GM12878 (cell line): ENCODE results near the gene SMCP. TPM values are rescaled to one million over a fixed set of nuclear protein-coding genes. Genes with fewer than 3 reads are reported as not detected.

ENCODE experiments used
- ATAC-seq: fragments of 200-7000 bp; cut with Tn5 transposase; 3 replicates; pipeline ENCODE4 v1.9.1; 2020; ENCODE audit warnings: mild to moderate bottlenecking, moderate library complexity
- BruUV-seq: library from RNA; stranded (reverse); fragments of 400-500 nt; replicated peaks from 2 replicates; lab custom pipeline; 2021; lab: Mats Ljungman, UMichigan
- CTCF ChIA-PET: fragments of 300-600 bp; sonication (Branson Sonifier 250); formaldehyde crosslinking; extraction: SDS; loops from one replicate; lab custom pipeline; 2021; ENCODE audit warnings: inconsistent platforms; lab: Yijun Ruan, JAX
- POLR2A ChIA-PET: fragments of 350-600 bp; formaldehyde crosslinking; extraction: SDS; loops from one replicate; lab custom pipeline; 2021; ENCODE audit warnings: inconsistent platforms; lab: Charles Lee
- RAD21 ChIA-PET: fragments of 300-600 bp; sonication (Branson Sonifier 250); formaldehyde crosslinking; loops from one replicate; lab custom pipeline; 2023; ENCODE audit warnings: antibody characterized with exemption; ENCODE audit not compliant: unreplicated experiment; lab: Charles Lee
- SMC1A ChIA-PET: fragments of 300-600 bp; sonication (Branson Sonifier 250); formaldehyde crosslinking; loops from one replicate; lab custom pipeline; 2023; ENCODE audit not compliant: unreplicated experiment, uncharacterized antibody; lab: Charles Lee
- DNase-seq: peaks from one replicate; pipeline ENCODE4 v3.0.0-alpha.2; 2011; ENCODE audit warnings: low read depth, low spot score
- FAIRE-seq: peaks from 3 replicates; lab custom pipeline; 2011; peaks lifted over from hg19 to GRCh38; lab: Jason Lieb, UNC
- H2AFZ ChIP-seq: 2 replicates; pipeline ENCODE4 v1.6.0; 2011; ENCODE audit warnings: low read depth, low read length, control low read depth; ENCODE audit not compliant: control insufficient read depth
- H3K27ac ChIP-seq: 2 replicates; pipeline ENCODE4 v1.5.1; 2011; ENCODE audit warnings: control low read depth; ENCODE audit not compliant: control insufficient read depth, insufficient read depth
- H3K27me3 ChIP-seq, 2 experiments: replicated peaks in 1 of 2; 2 replicates each; pipeline versions ENCODE4 v1.6.0 to v1.6.1; 2011; ENCODE audit warnings: low read length in 1 of 2; ENCODE audit not compliant: control insufficient read depth in 2 of 2, insufficient read depth in 2 of 2
- H3K36me3 ChIP-seq, 2 experiments: 2 replicates each; pipeline ENCODE4 v1.5.1; 2011; ENCODE audit warnings: low read length in 1 of 2; ENCODE audit not compliant: control insufficient read depth in 2 of 2, insufficient read depth in 2 of 2
- H3K4me1 ChIP-seq: 2 replicates; pipeline ENCODE4 v1.6.1; 2011; ENCODE audit warnings: mild to moderate bottlenecking, low read length, moderate library complexity, mixed read lengths; ENCODE audit not compliant: control insufficient read depth, insufficient read depth
- H3K4me2 ChIP-seq: 2 replicates; pipeline ENCODE4 v1.6.0; 2011; ENCODE audit warnings: control low read depth; ENCODE audit not compliant: control insufficient read depth, insufficient read depth
- H3K4me3 ChIP-seq: fragments of 200-600 bp; sonication (generic); 2 replicates; pipeline ENCODE4 v1.5.1; 2016
- H3K79me2 ChIP-seq: 2 replicates; pipeline ENCODE4 v1.6.0; 2011; ENCODE audit warnings: low read length; ENCODE audit not compliant: control insufficient read depth, insufficient read depth
- H3K9ac ChIP-seq: 2 replicates; pipeline ENCODE4 v1.8.0; 2011; ENCODE audit warnings: low read length, control low read depth, mixed read lengths; ENCODE audit not compliant: control insufficient read depth, insufficient read depth
- H3K9me3 ChIP-seq: replicated peaks from 3 replicates; pipeline ENCODE4 v1.5.1; 2011; ENCODE audit warnings: mild to moderate bottlenecking, low read length; ENCODE audit not compliant: control insufficient read depth, insufficient read depth
- H4K20me1 ChIP-seq: 2 replicates; pipeline ENCODE4 v1.6.0; 2011; ENCODE audit not compliant: control insufficient read depth, insufficient read depth
- ATF7 ChIP-seq: fragments of 450-650 bp; IDR thresholded peaks from 2 replicates; pipeline ENCODE4 v1.6.1; 2016; ENCODE audit warnings: low read depth, mild to moderate bottlenecking
- CTCF ChIP-seq, 3 experiments: IDR thresholded peaks in 2 of 3; conservative IDR thresholded peaks in 1 of 3; 2 replicates each; pipeline ENCODE4 v1.5.1; 2011; ENCODE audit warnings: low read depth in 3 of 3, low read length in 3 of 3, mild to moderate bottlenecking in 3 of 3, control low read depth in 2 of 3, moderate library complexity in 2 of 3, inconsistent platforms in 1 of 3, mixed read lengths in 1 of 3; ENCODE audit not compliant: control insufficient read depth in 2 of 3, insufficient read depth in 1 of 3; ENCODE audit errors: extremely low read depth in 1 of 3
- EGR1 ChIP-seq, 2 experiments: IDR thresholded peaks; 1 replicate in 1 of 2; 2 replicates in 1 of 2; pipeline ENCODE4 v1.6.1; 2011 to 2012; ENCODE audit warnings: low read depth in 2 of 2, low read length in 2 of 2, borderline replicate concordance in 1 of 2, mild to moderate bottlenecking in 1 of 2, moderate library complexity in 1 of 2
- HDAC2 ChIP-seq: fragments of 200-600 bp; sonication (generic); IDR thresholded peaks from 2 replicates; pipeline ENCODE4 v1.6.1; 2017
- NFYB ChIP-seq: IDR thresholded peaks from 2 replicates; pipeline ENCODE4 v1.6.1; 2011; ENCODE audit warnings: low read depth, mild to moderate bottlenecking, low read length, improper control_type of control experiment, moderate library complexity; ENCODE audit not compliant: insufficient read depth
- POLR2AphosphoS5 ChIP-seq: IDR thresholded peaks from 2 replicates; pipeline ENCODE4 v1.6.1; 2011; ENCODE audit warnings: mild to moderate bottlenecking, low read length, inconsistent platforms
- SKIL ChIP-seq: fragments of 450-650 bp; IDR thresholded peaks from 2 replicates; pipeline ENCODE4 v1.6.1; 2017; ENCODE audit warnings: mild to moderate bottlenecking, low read depth, inconsistent platforms; ENCODE audit not compliant: poor library complexity, severe bottlenecking
- WGBS: methylation state at CpG from one replicate; pipeline ENCODE4 v1.1.6; 2016; ENCODE audit warnings: low lambda C conversion rate; ENCODE audit not compliant: insufficient replicate concordance, insufficient coverage; ENCODE audit errors: missing lambda C conversion rate; 5-methylcytosine and 5-hydroxymethylcytosine counted together
- in situ Hi-C: fragments of 300-500 bp; cut with MboI; formaldehyde crosslinking; loops from 9 replicates; pipeline ENCODE4 v1.14.3; 2018; ENCODE audit warnings: mixed read lengths
- intact Hi-C: fragments of 100-400 bp; cut with micrococcal nuclease; formaldehyde crosslinking; loops from one replicate; pipeline ENCODE4 v1.14.2; 2022; ENCODE audit not compliant: unreplicated experiment
- polyA plus RNA-seq, 11 experiments: library from polyadenylated mRNA; depleted of rRNA in 4 of 11; unstranded in 6 of 11; stranded (reverse) in 5 of 11; fragments of >200 nt; fragmentation: Nextera tagmentation in 4 of 11; fragmentation: Illumina TruSeq in 1 of 11; extraction: Ambion mirVana in 4 of 11; extraction: Trizol in 1 of 11; gene quantifications; 1 replicate in 1 of 11; 2 replicates in 10 of 11; pipeline versions ENCODE4 v1.2.1 to v1.2.3, GENCODE V29; 2011 to 2016; ENCODE audit warnings: inconsistent platforms in 2 of 11, missing spikeins in 2 of 11, low read depth in 1 of 11
- total RNA-seq, 4 experiments: library from RNA; depleted of rRNA in 3 of 4; stranded (reverse); fragments of >200 nt in 3 of 4; fragmentation: Illumina TruSeq in 1 of 4; extraction: Trizol in 1 of 4; gene quantifications; 2 replicates each; pipeline versions ENCODE4 v1.2.1 to v1.2.3, GENCODE V29; 2013 to 2021

SMCP gene
- total and polyA plus RNA-seq, 10 of the 15 experiments (the other 5 are each of a cell fraction or from before 2014, with no cell fraction given), result 0.16 to 0.69 (median 0.27) TPM; not detected in 7

- H3K9me3 ChIP-seq, result no peaks in the 10 kb centered on the region
- WGBS, result 63% methylated on average over 5 of the region's 5 CpGs
- FAIRE-seq, result no peak
These were observed 28.0 kb downstream of the SMCP start for GRCh38 chr1:152906023-152906565.

GRCh38 chr1:152907686-152908601 is 29.8 kb downstream of the SMCP start, which contains the start of gene IVL:
Gene IVL, plus strand, starts transcription at chr1:152908546. Its CDS starts 1,252 bp downstream, at chr1:152909798.
- in situ Hi-C loops (no loop called here), intact Hi-C loops (no loop called here)
- Histone ChIP-seq H3K27me3 (no peaks in the 10 kb centered on the region), H3K79me2 (no peaks in the 10 kb centered on the region), H3K4me2 (peak within 1 kb of the TSS; percentile 76), H3K4me1 (peaks cover 35% of the 10 kb centered on the region), H2AFZ (no peak within 1 kb of the TSS), H3K4me3 (peak within 1 kb of the TSS; percentile 21; the same call in 1 of the 2 replicates), H3K9me3 (no peaks in the 10 kb centered on the region), H3K27ac (peak within 1 kb of the TSS; percentile 60), H3K36me3 (no peaks in the 10 kb centered on the region), H3K9ac (no peak within 1 kb of the TSS), H4K20me1 (no peaks in the 10 kb centered on the region)
- RAD21 ChIA-PET, result interaction anchor here (1.2 to 1.5 kb wide), 5 partner anchors 18 to 37 kb away, joined by 3 to 4 read pairs (median 3); partner anchors contain the start of gene SMCP
- SMC1A ChIA-PET, result interaction anchor here (0.8 to 1.3 kb wide), 4 partner anchors 18 to 354 kb away, joined by 3 to 5 read pairs (median 4); partner anchors contain the start of gene SMCP
- POLR2A ChIA-PET, result interaction anchor here (0.7 kb wide), 1 partner anchor 316 kb away, joined by 3 read pairs; no protein-coding TSS in a partner anchor
- FAIRE-seq (peak; percentile 84), DNase-seq (peak; percentile 53), ATAC-seq (peak; percentile 78)
- CTCF ChIA-PET, result interaction anchor here (0.9 to 7.6 kb wide), 3 partner anchors 17 to 215 kb away, joined by 3 to 45 read pairs (median 8); partner anchors contain the start of gene SMCP
- WGBS, result 19% methylated on average over 4 of the region's 4 CpGs
- no TSS peak for BruUV-seq
- TF ChIP-seq SKIL (no peak), EGR1 (IDR thresholded peaks at IDR 0.05; ENCODE audit: borderline replicate concordance in 1 of 2, low read depth in 2 of 2, low read length in 2 of 2) (no peak), NFYB (no peak), CTCF (IDR thresholded peaks at IDR 0.05 in 2 of 3, conservative IDR thresholded peaks at IDR 0.05 in 1 of 3; ENCODE audit: control insufficient read depth in 2 of 3, extremely low read depth in 1 of 3, insufficient read depth in 1 of 3, low read depth in 3 of 3, low read length in 3 of 3) (no peak), POLR2AphosphoS5 (no peak)

More at GRCh38 chr1:152906023-152906565, 28.0 kb downstream of the SMCP start:
- no peak overlapping the region for H3K4me3 ChIP-seq
- in situ Hi-C loops, result no loop called here
- H3K27me3 ChIP-seq, result no peaks in the 10 kb centered on the region; a peak in 1 of 4 replicates
- BruUV-seq, result no TSS peak
- H3K79me2 ChIP-seq, result no peaks in the 10 kb centered on the region
- DNase-seq (no peak), ATAC-seq (no peak; the same call in 2 of the 3 replicates)
- no peak overlapping the region for H3K9ac ChIP-seq
- no peaks in the 10 kb centered on the region for H4K20me1 ChIP-seq
- H2AFZ ChIP-seq, result peak overlapping the region; percentile 57; the same call in 1 of the 2 replicates
- ChIA-PET CTCF (interaction anchor here (0.7 to 7.6 kb wide), 8 partner anchors 10 to 1429 kb away, joined by 3 to 45 read pairs (median 3); partner anchors contain the start of gene SMCP), RAD21 (interaction anchor here (0.6 to 1.6 kb wide), 3 partner anchors 8 to 21 kb away, joined by 4 to 5 read pairs (median 4); no protein-coding TSS in a partner anchor), POLR2A (no interaction called here), SMC1A (interaction anchor here (0.9 kb wide), 1 partner anchor 10 kb away, joined by 3 read pairs; no protein-coding TSS in a partner anchor)
- intact Hi-C loops, result no loop called here
- 0 out of 2 replicates have a peak overlapping the region, but pooled peaks have one; percentile 12 for H3K27ac ChIP-seq
- TF ChIP-seq ATF7, result peak; percentile 22; the same call in 1 of the 2 replicates
- TF ChIP-seq HDAC2, result no peak
- no peaks in the 10 kb centered on the region for H3K36me3 ChIP-seq
- peaks cover 40% of the 10 kb centered on the region for H3K4me1 ChIP-seq
- no peak overlapping the region for H3K4me2 ChIP-seq
